Cardiac septum (tissue), 1 donor: ENCODE data around the gene PHC2. TPM values are rescaled to one million over a fixed set of nuclear protein-coding genes. Genes with fewer than 3 reads are reported as not detected.
"Not testable (repeated sequence)": the region's sequence is repeated elsewhere in the genome, so short reads cannot be mapped to it uniquely, and the experiment has no call there.

Source experiments
- DNase-seq: peaks from one replicate; pipeline ENCODE4 v3.0.0-alpha.2; 2020; ENCODE audit warnings: low spot score
- intact Hi-C: fragments of 100-400 bp; cut with DNase I; formaldehyde crosslinking; loops from one replicate; pipeline ENCODE4 v1.14.0; 2022
- total RNA-seq: library from RNA; stranded (reverse); fragmentation: NEBNext Ultra II Directional; extraction: Animal tissue kit (Norgen Biotek cat#: 25700); gene quantifications from one replicate; pipeline ENCODE4 v1.2.1, GENCODE V29; 2021
- donor health status: DM: no; HTN: no; CAD: no.

PHC2 gene
- total RNA-seq, 1 donor from 2014 or later: 101 TPM

DNA sequence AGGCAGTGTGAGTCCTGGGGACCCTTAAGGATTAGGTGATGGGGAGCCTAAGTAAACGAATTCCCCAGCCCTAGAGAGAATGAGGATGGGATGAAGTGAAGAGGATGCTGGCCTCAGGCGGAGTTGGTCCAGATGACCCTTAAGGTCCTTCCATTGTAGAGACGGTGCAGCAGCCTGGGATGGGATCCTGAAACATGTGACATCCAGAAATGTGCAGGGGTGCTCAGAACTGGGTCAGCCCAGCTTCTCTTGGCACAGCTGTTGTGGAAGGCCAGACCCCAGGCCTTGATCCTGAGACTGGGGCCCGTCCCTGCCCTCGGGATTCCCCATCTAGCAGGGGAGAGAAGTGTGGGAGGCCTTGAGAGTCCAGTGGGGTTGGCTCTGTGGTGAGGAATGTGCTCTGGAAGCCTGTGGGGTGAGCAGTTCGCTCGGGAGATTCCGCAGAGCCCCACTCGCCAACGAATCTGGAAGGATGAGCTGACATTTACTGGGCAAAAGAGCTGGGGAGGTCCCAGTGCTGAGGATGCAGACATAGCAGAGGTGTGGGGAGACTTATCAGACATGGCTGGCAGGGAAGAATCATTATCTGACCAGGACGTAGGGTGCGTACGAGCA, 138.1 kb downstream of the PHC2 start:
- DNase-seq: peak; percentile 9
- intact Hi-C loops: no loop called here

DNA sequence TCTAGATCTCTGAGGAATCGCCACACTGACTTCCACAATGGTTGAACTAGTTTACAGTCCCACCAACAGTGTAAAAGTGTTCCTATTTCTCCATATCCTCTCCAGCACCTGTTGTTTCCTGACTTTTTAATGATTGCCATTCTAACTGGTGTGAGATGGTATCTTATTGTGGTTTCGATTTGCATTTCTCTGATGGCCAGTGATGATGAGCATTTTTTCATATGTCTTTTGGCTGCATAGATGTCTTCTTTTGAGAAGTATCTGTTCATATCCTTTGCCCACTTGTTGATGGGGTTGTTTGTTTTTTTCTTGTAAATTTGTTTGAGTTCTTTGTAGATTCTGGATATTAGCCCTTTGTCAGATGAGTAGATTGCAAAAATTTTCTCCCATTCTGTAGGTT, 140.3 kb downstream of the PHC2 start:
- DNase-seq, intact Hi-C loops: not testable (repeated sequence)

DNA sequence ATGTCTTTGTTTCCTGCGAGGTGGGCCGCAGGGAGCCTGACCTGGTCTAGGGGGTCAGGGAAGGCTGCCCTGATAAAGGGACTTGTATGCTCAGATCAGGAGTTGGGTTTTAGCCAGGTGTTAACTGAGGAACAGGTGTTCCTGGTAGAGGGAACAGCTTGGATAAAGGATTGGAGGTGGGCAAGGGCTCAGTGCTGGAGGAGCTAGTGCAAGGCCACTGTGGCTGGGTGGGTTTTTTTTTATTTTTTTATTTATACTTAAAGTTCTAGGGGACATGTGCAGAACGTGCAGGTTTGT, 141.1 kb downstream of the PHC2 start:
- intact Hi-C loops: loop anchor here (5.0 kb wide), 1 partner anchor 63 kb away; no protein-coding TSS in a partner anchor
- peak; percentile 10 for DNase-seq

DNA sequence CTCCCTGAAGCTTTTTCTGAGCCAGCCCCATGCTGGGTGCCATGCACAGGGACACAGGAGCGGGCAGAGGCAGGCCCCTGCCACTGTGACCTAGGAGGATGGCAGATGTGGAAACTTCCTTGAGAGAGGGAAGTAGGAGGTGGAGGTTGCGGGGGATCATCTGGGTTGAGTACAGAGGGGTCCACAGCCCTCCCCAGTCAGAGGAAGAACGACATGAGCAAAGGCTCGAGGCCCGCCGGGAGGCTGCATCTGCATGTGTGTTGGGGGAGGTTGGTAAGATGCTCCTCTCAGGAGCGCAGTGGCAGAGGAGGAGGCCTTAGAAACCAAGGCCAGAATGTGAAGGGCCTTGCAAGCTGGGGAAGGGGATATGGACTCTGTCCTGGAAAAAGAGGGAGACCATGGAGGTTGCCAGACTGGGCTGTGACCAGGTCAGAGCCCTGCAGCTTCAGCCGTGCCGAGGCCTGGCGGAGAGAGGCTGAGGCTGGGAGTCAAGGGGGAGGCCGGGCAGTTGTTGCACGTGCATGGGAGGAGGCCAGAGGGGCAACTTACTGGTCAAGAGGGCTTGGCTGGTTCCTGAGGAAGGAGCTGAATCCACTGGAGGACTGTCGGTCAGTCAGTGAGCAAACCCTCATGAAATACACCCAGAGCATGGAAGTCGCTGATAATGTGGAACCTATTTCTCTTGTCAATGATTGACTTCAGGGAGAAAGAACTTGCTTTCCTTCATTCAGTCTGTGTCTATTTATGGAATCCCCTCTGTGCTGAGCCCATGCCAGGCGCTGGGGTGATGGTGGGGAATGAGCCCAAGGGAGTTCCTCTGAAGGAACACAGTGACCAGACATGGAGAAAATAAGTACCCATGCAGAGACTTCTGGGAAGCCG, 141.7 kb downstream of the PHC2 start:
- DNase-seq: peak; percentile 56

DNA sequence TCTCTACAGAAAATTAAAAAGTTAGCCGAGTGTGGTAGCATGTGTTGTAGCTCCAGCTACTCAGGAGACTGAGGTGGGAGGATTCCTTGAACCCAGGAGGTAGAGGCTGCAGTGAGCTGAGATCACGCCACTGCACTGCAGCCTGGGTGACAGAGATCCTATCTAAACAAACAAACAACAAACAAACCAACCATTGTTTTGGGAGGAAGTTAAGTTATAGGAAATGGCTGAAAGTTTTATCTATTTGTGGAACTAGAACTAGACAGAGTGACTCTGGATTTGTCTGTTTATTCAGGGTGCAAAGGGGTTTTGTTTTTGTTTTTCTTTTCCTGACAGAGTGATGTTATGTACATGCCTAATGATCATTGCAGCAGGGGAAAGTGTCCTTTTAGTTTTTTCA, 143.6 kb downstream of the PHC2 start:
- intact Hi-C loops: loop anchor here (5.0 kb wide), 1 partner anchor 60 kb away; no protein-coding TSS in a partner anchor
- no peak for DNase-seq

More for the DNA sequence above, 141.7 kb downstream of the PHC2 start:
- intact Hi-C loops: loop anchor here (5.0 kb wide), 1 partner anchor 62 kb away; no protein-coding TSS in a partner anchor

DNA sequence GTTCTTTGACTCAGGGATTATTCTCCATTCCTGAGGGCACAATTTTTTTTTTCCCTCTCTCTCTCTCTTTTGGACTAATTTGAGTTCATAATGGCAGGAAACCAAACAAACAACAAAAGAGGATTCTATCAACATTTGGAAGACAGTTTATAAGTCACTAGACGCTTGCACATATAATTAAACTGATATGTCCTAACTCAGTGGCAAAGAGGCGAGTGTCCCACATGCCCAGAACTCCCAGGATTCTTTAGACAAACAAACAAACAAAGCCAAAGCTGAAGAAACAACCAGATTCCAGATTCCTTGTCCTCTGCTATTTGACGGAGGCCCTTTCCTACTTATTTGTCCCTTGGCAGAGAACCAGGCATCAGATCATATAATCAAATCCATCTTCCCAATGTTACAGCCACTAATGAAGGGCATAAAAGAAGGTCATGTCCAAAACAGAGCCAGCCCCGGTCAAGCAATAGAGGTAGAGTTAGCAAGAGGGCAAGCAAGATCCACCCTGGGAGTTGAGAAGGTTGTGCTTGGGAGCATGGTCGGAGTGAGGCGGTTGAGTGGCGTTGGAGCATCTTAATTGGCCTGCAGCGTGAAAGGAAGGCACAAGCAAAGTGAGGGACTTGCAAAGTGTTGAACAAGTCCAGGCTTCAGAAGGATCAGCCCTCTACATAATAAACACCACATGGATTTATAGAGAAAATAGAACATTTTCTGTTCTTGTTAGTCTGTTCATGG, 144.3 kb downstream of the PHC2 start:
- peak; percentile 27 for DNase-seq
- intact Hi-C loops: loop anchor here (5.0 kb wide), 1 partner anchor 59 kb away; no protein-coding TSS in a partner anchor

DNA sequence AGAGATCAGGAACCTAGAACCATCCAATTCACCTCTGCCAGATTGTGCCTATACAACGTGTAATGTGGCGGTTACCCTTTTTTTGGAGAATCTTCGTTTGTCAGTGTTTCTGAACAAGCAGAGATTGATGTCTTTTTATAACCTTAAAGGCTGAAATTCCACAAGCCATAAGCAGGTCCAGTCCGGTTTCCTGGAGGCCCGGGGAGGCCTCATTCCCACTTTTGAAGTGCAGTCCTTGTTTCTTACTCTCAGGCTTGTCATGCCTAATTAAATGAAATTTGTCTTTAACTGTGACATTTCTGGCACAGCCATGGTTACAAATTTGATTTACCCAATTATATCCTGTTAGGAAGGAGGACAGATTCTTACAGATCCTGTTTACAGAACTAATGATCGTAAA, 146.8 kb downstream of the PHC2 start:
- DNase-seq: no peak
- intact Hi-C loops: no loop called here

DNA sequence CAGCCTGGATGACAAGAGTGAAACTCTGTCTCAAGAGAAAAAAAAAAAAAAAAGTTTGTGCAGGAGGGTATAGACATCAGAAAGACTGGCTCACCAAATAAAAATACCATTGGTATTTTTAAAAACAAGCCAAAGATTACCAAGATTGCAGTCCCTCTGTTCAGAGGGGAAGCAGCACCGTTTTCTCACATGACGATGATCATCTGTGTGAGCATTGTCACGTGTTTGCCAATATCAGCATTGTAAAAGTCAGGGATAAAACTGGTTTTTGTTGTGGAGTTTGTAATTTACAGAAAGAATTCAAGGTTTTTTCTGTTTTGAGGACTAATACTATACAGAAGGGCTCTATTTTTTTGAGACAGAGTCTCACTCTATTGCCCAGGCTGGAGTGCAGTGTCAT, 148.1 kb downstream of the PHC2 start:
- no peak for DNase-seq
- intact Hi-C loops: no loop called here

DNA sequence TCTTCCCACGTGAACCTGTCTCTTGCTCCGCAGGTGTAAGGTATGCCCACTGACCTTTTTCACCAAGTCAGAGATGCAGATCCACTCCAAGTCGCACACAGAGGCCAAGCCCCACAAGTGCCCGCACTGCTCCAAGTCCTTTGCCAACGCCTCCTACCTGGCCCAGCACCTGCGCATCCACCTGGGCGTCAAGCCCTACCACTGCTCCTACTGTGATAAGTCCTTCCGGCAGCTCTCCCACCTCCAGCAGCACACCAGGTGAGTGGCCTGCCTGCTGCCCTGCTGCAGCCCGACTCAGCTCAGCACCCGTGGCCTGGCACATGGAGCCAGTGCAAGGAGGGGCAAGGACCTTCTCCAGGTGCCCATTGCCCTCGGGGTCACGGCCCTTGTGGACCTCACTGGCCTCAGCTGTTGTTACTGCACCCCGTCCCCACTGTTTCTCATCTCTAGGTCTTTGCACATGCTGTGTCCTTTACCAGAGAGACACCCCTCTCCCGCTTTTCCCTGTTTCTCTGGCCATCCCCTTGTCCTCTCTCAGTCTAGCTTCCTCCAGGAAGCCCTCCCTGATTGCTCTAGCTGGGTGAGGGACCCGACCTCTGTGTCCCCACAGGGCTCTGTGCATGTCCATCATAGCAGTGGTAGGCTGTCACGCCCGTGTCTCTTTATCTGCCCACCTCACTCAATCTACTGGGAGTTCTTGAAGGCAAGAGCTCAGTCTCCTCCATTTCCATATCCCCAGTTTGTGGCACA, 149.2 kb downstream of the PHC2 start:
- peak; percentile 68 for DNase-seq
- intact Hi-C loops: no loop called here

DNA sequence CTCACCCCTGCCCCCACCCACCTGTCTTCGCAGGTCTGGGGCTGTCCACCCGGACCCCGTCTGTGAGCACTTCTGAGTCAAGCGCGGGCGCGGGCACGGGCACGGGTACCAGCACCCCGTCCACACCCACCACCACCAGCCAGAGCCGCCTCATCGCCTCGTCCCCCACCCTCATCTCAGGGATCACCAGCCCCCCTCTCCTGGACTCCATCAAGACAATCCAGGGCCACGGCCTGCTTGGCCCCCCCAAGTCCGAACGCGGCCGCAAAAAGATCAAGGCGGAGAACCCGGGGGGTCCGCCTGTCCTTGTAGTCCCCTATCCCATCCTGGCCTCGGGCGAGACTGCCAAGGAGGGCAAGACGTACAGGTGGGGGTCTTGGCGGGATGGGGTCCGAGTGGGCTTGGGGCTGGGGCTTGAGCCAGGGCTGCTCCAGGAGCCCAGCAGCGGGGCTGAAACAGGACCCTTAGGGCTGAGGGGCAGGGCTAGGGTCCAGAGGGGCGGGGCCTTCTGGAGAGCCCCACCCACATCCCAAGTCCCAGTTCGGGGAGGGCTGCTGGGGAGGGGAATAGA, 150.7 kb downstream of the PHC2 start:
- DNase-seq: peak; percentile 31
- intact Hi-C loops: no loop called here

DNA sequence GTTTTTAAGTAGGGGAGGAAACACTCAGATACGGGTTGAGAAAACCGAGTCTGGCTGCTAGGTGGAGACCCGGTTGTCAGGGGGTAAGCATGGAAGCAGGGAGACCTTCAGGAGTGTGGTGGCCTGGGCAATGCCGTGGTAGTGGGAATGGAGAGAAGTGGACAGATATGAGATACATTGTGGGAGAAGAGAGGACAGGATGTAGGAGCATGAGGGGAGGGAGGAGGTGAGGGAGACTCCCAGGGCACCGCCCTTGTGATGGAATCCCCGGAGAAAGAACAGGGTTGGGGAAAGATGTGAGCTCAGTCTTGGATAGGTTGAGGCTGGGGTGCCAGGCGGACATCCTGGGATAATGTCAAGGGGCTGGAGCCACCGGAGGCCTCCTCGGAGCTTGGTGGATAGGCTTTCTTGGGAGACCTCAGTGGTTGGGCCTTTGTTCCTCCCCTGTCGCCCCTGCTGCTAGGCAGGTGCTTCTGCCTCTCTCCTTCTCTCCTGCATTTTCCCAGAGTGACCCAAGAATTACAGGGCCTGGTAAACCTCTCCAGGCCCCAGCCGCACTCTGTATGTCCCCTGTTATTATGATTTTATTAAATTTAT, 153.3 kb downstream of the PHC2 start:
- intact Hi-C loops: no loop called here
- DNase-seq: peak; percentile 65

DNA sequence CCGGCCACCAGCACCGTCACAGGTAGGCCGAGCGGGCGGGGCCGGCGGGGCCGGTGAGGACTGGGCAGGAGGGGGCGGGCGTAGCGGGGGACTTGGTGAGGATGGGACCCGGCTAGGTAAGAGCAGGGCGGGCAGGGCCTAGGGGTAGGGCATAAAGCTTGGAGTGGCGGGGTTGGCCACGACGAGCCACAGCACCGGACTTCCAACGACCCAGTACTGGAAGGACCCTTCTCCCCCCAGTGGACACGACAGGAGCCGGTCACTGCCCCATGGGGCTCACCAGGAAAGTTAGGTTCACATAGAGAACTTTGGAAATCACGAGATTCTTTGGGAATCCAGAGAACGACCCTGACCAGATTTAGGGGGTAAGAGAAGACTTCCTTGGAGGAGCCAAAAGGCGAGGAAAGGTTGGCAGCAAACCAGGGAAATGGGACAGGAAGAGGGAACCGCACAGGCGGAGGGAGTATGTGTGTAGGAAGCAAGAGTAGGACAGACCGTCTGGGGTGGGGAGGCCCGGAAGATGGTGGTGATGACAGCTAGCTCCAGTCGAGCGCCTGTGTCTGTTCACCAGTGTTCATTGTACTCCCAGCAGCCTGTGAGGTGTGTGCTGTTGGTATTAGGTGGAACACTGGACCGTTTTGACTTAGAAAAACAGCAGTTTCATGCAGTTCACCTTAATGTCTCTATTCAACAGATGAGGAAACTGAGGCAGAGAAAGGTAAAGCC, 154.2 kb downstream of the PHC2 start:
- intact Hi-C loops: no loop called here
- DNase-seq: peak; percentile 60

DNA sequence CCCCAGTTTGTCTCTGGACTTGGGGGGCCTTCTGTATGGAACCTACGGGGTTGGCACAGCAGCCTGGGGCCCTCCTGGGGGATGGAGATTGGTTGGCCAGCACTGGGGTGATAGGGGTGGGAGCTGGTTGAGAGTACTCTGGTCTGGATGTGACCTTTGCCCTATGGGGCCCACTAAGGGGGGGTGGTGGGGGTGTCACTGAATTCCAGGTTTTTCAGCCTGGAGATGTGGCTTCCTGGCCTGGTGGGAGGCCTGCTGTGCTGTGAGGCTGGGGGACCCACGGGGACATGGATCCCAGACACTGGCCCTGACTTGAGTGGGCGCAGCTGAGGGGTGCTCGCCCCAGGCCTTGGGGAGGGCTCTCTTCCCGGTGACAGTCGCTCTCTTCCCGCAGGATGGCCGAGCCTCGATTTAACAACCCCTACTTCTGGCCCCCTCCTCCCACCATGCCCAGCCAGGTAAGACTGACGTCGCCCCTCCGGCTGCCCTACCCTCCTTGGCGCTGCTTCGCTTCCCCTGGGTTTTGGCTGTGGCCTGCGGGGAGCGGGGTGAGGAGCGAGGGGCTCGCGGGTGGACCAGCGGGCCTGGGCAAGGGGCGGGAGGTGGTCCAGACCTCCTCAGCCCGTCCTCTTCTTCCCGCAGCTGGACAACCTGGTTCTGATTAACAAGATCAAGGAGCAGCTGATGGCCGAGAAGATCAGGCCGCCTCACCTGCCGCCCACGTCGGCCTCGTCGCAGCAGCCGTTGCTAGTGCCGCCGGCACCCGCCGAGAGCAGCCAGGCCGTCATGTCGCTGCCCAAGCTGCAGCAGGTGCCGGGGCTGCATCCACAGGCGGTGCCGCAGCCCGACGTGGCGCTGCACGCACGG, 155.0 kb downstream of the PHC2 start:
- intact Hi-C loops: no loop called here

DNA sequence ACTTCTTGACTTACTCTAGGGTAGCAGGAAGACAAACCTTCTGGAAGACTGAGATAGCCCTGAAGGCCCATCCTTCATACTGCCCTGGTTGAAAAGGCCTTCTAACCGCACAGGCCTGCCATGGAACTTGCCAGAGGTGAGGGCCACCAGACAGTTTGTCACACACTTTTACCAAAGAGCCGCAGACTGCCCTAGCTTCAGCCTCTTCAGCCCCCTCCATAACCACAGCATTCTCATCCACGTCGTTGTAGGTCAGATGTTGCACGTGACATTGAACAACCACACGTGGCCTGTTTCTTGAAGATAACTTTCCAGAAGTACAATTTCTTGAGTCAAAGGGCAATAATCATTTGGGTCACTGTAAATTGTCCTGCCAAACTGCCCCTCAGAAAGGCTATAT, 155.7 kb downstream of the PHC2 start:
- intact Hi-C loops: no loop called here
- no peak for DNase-seq

More for the DNA sequence above, 155.0 kb downstream of the PHC2 start:
- DNase-seq: peak; percentile 51

DNA sequence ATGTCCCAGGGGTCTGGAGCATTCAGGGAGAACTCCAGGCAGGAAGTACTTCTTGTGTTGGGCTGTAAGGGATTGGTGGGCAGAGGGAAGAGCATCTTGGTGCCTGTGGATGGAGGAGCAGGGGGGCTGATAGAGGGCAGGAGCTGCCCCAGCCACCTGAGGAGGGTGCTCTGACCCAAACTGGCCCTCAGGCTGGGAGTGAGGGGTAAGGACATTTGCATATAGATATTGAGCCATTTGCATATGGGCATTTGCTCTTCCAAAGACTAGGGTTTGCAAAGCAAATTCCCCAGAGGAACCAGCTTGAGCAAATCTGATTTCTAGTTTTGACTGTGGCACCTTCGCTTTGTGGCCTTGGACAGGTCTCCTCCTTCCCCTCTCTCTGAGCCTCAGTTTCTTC, 156.4 kb downstream of the PHC2 start:
- DNase-seq: peak; percentile 7
- intact Hi-C loops: no loop called here

DNA sequence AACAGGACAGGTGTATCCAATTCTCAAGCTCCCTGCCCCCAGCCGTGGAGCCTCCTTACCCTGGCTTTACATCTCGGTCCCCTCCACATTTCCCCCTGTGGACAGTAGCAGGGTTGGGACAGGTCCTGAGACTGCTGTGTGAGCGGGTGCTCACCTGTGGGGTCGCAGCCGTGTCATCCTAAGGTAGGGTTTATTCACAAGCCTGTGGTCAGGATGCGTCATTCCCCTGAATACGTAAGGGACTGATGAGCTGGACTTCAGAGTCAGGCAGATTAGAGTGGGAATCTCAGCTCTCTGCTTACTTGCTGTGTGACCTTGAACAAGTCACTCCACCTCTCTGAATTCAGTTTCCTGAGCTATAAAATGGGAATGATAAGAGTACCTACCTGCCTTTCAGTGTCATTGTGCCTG, 156.9 kb downstream of the PHC2 start:
- intact Hi-C loops: no loop called here
- no peak for DNase-seq
